Right renal cortex interstitium (tissue), 3 donors: ENCODE results near the gene KDM3B. TPM values are rescaled to one million over a fixed set of nuclear protein-coding genes. Genes with fewer than 3 reads are reported as not detected.

ENCODE experiments used
- DNase-seq, 3 donors: peaks; one replicate each; pipeline ENCODE4 v3.0.0-alpha.2; 2013; ENCODE audit warnings: low read depth in 3 of 3, low spot score in 2 of 3
- polyA plus RNA-seq, 3 donors: library from polyadenylated mRNA; unstranded; fragments of 120-200 nt; gene quantifications; one replicate each; pipeline ENCODE4 v1.2.1, GENCODE V29; 2013; ENCODE audit not compliant: insufficient read length in 3 of 3

The KDM3B gene
- polyA plus RNA-seq, 3 donors = 96.6 to 102 (median 98.6) TPM

- DNase-seq = no peak
Measured at GRCh38 chr5:138445547-138446271, 93.2 kb downstream of the KDM3B start.

GRCh38 chr5:138448070-138448469 is 95.6 kb downstream of the KDM3B start:
- DNase-seq = no peak

- no peak for DNase-seq
Measured at GRCh38 chr5:138448481-138449398, 96.3 kb downstream of the KDM3B start.

GRCh38 chr5:138449501-138450239 is 97.2 kb downstream of the KDM3B start:
- DNase-seq = peak in 1 of 3 donors; percentile 79

DNA sequence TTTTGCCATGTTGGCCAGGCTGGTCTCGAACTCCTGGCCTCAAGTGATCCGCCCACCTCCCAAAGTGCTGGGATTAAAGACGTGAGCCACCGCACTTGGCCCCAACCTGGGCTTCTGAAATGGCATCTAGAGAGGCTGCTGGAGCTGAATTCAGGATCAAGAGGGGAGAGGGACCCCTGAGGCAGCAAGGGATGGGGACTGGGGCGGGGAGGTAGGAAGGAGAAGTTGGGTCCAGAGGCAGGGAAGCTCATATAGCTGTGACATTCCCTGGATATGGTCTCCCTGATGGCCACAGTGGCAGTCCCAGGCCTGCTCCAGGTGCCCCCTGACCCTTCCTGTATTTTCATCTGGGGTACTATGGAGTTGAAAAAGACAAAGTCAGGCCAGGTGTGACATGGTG is 98.5 kb downstream of the KDM3B start:
- DNase-seq = no peak

GRCh38 chr5:138452720-138453119 is 100.2 kb downstream of the KDM3B start:
- DNase-seq = no peak

DNA sequence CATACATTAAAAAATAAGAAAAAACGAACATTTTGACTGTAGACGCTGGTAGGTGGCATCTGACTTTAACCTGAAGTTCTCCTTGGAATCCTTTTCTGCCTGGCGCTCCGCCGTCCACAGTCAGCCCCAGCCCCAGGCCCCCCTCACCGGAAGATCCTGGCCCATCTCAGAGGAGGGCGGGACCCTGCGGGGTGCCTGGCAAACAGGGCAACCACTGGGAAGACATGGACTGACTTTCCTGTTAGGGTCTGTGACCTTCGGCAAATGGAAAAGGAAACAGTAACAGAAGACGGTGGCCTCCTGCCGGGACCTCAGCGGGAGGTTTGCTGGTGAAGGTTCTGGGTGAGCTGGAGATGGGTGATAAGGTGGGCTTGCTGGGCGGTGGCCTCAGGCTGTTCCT is 101.1 kb downstream of the KDM3B start:
- no peak for DNase-seq

GRCh38 chr5:138454121-138454520 is 101.6 kb downstream of the KDM3B start:
- no peak for DNase-seq

- no peak for DNase-seq
Measured at GRCh38 chr5:138455232-138455930, 102.9 kb downstream of the KDM3B start.

DNA sequence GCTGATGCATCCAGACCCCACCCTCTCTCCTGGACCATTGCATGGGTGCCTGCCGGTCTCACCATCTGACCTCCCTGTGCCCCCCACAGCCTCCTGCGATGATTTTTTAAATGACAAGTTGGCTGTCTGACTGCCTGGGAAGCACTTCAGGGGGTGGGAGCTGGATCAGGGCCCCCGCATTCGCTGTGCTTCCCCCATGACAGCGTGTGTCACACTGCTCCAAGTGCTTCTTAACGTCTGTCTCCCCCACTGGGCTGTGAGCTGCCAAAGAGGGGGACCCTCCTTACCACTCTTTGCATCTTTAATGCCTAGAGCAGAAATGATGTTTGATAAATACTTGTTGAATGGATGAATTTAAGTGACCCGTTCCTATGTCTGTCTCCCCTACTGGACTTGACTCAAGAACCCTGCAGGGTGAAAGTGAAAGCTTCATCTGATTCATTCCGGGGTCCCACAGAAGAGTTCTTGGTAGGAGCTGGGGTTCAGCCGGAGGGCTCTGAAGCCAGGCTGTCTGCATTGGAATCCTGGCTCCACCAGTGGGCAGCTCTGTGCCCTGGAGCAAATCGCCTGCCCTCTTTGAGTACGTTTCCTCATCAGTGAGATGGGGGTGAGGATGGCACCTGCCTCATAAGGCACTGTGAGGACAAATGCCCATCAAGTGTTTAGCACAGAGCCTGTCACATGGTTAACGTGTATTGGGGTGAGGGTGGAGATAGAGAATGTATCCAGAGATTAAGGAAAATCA is 105.2 kb downstream of the KDM3B start:
- no peak for DNase-seq

DNA sequence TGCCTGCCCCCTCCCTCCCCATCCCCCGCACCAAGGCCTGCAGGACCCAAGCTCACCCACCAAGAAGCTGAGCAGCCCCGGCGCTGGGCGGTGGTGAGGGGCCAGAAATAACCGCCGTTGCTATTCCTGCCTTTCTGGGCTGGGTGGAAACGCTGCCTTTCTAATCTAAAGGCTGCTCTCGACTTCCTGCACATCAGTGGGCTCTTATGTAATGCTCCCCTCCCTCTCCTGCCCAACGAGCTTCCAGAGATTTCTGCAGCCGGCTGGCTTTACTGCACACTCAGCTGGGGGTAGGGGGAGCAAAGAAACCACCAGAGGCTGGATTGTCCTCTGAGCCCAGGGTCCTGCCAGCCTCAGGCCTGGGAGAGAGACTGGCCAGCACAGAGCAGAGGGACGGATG is 105.9 kb downstream of the KDM3B start:
- no peak for DNase-seq

DNA sequence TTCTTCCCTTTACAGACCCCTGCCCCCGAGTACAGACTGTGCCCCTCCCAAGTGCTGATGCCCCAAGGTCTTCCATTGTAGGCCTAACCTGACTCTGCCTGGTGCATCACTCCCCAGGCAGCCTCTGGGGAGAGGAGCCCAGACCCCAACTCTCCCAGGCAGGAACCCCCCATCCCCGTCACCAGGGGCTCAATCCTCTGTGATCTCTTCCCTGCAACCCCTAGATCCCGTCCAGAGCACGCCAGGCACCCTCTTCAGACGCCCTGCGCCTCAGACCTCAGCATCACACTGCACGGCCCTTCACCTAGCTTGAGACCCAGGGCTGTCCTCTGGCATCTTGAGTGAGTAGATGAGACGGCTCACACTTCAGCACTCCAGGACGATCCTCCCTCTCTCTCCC is 106.4 kb downstream of the KDM3B start:
- DNase-seq = no peak

GRCh38 chr5:138459311-138459933 is 106.9 kb downstream of the KDM3B start:
- DNase-seq = no peak

GRCh38 chr5:138460032-138460693 is 107.7 kb downstream of the KDM3B start:
- no peak for DNase-seq

- no peak for DNase-seq
Measured at GRCh38 chr5:138461343-138462125, 109.0 kb downstream of the KDM3B start.

DNA sequence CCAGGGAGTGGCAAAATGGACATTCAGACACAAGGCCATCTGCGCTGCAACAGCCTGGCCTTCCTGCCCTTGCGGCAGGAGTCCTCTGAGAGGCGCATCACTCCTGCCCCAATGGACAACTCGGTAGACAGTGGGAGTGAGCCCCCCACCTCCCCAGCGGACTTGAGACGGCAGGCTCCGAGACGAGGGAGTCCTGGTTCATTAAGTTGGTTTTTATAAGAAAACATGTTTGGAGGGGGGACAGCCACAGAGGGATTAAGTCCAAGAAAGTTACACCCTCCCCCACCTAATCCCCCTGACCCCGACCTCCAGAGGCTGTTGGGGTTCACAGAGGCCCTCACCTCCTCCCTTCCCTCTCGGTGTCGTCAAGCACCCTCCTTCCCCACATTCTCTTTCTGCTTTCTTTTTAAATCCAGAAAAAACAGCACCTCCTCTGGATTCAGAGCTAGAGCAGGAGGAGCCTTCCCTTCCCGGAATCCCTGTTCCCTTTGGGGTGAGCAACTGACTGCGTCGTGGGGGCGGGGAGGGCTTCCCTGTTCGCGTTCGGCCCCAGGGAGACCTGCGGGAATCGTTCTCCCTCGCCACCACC is 111.0 kb downstream of the KDM3B start:
- no peak for DNase-seq

DNA sequence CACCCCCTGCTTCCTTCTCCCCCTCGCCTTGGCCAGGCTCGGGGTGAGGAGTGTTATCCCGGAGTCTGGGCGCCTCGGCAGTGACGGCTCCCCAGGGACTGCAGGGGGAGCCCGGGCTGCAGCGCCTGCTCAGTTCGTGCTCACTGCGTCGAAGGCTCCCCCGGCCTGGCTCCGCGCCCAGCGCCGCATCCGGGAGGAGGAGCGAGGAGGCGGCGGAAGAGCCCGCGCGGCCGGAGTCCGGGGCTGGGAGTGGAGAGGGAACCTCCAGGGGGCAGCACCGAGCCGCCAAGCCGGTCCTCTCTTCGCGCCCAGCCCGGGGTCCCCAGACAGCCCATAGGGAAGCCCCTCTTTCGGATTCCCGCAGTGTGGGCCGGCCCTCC is 111.5 kb downstream of the KDM3B start:
- DNase-seq = peak in 2 of 3 donors; percentile 94
